Measurements from ENCODE around the gene PHETA1.

PHETA1 gene

DNA sequence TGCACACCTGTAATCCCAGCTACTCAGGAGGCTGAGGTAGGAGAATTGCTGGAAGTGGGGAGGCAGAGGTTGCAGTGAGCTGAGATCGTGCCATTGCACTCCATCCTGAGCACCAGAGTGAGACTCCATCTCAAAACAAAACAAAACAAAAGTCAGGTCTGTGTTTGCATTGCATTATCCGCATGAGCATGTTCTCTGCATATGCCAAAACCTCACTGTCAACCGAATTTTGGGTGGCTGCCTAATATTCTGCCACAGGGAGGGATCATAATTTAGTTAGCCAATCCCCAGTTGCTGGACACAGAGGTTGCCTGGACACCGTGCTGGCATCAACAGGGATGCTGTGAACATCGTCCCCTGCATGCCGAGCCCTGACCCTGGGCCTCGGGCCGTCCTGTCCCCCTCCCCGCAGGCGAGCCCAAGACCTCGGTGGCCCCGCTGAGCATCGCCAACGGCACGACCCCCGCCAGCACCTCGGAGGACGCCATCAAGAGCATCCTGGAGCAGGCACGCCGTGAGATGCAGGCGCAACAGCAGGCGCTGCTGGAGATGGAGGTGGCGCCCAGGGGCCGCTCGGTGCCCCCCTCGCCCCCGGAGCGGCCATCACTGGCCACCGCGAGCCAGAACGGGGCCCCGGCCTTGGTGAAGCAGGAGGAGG, 49.2 kb downstream of the PHETA1 start:
- DNase-seq: no peak

GRCh38 chr12:111318450-111318849, 50.4 kb downstream of the PHETA1 start:
- DNase-seq: no peak

GRCh38 chr12:111316671-111317070, 52.2 kb downstream of the PHETA1 start:
- no peak for DNase-seq

DNA sequence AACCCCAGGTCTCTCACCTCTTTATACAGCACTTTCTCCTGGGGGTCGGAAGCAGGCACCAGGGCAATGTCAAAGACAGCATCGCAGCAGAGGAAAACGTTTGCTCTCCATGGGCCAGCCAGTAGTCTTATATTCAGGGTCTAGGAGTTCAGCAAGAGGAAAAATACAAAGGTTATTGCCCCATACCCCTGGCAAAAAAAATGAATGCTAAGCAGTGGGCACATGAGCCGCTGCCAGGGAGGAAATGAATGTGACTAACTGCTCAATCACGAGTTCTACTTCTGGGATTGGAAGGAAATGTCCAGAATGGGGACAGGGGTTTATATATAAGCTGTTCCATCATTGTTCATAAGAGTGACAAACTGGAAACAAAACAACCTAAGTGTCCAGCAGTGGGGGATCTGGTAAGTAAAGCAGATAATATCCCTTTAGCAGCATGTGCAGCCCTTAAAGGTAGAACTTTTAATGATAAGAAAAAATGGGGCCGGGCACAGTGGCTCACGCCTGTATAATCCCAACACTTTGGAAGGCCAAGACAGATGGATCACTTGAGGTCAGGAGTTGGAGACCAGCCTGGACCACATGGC, 53.8 kb downstream of the PHETA1 start:
- DNase-seq: no peak

- DNase-seq: peak; percentile 42
Observed at GRCh38 chr12:111313833-111314259, 55.0 kb downstream of the PHETA1 start.

GRCh38 chr12:111312708-111313107, 56.2 kb downstream of the PHETA1 start:
- DNase-seq: no peak

- no peak for DNase-seq
Observed at GRCh38 chr12:111312016-111312415, 56.9 kb downstream of the PHETA1 start.

DNA sequence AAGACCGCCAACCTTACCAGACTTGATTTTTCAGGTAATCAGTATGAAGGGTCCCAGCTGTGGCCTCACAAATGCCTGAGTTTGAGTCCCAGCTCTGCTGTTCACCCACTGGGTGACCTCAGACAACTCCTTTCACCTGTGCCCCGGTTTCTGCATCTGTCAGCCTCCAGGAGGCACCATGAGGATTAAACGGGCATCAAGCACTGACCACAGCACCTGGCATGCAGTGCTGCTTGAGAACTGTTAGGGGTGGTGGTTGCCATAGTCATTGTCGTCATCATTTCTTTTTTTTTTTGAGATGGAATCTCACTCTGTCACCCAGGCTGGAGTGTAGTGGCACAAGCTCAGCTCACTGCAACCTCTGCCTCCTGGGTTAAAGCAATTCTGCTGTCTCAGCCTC, 57.9 kb downstream of the PHETA1 start:
- DNase-seq: no peak

Data from NK-92 treated with Interleukin-12 subunit alpha and Interleukin-12 subunit beta, amount 100 ng/mL, for 24 hours (cell line).